HEK293 (cell line): ENCODE results near the gene ST7.

ENCODE experiments used
- CTCF ChIP-seq: fragments of 450-650 bp; formaldehyde crosslinking; IDR thresholded peaks from 2 replicates; pipeline ENCODE4 v1.5.1; 2016; ENCODE audit warnings: missing biosample characterization, missing genetic modification characterization
- REPIN1 ChIP-seq: fragments of 450-650 bp; formaldehyde crosslinking; IDR thresholded peaks from 2 replicates; pipeline ENCODE4 v1.5.1; 2017; ENCODE audit warnings: missing biosample characterization, missing genetic modification characterization, low read depth
- REST ChIP-seq: fragments of 450-650 bp; formaldehyde crosslinking; IDR thresholded peaks from 2 replicates; pipeline ENCODE4 v1.5.1; 2016; ENCODE audit warnings: missing biosample characterization, missing genetic modification characterization
- YY1 ChIP-seq: fragments of 450-650 bp; formaldehyde crosslinking; IDR thresholded peaks from 2 replicates; pipeline ENCODE4 v1.5.1; 2018; ENCODE audit warnings: missing biosample characterization, missing genetic modification characterization
- ZBTB1 ChIP-seq: fragments of 450-650 bp; formaldehyde crosslinking; IDR thresholded peaks from 2 replicates; pipeline ENCODE4 v1.5.1; 2016; ENCODE audit warnings: missing biosample characterization, missing genetic modification characterization
- ZNF121 ChIP-seq: fragments of 450-650 bp; formaldehyde crosslinking; IDR thresholded peaks from 2 replicates; pipeline ENCODE4 v1.5.1; 2016; ENCODE audit warnings: missing biosample characterization, missing genetic modification characterization
- ZNF24 ChIP-seq: fragments of 450-650 bp; formaldehyde crosslinking; IDR thresholded peaks from 2 replicates; pipeline ENCODE4 v1.5.1; 2016; ENCODE audit warnings: missing biosample characterization, missing genetic modification characterization
- ZNF274 ChIP-seq, 2 experiments: fragments of 200-500 bp in 1 of 2; fragments of 450-650 bp in 1 of 2; sonication (Bioruptor generic) in 1 of 2; formaldehyde crosslinking in 1 of 2; IDR thresholded peaks; 2 replicates each; pipeline versions ENCODE4 v1.5.1 to v1.6.1; 2014 to 2016; ENCODE audit warnings: borderline replicate concordance in 1 of 2, inconsistent platforms in 1 of 2, low read length in 1 of 2, missing biosample characterization in 1 of 2, missing genetic modification characterization in 1 of 2
- ZNF302 ChIP-seq: fragments of 450-650 bp; formaldehyde crosslinking; IDR thresholded peaks from 2 replicates; pipeline ENCODE4 v1.5.1; 2016; ENCODE audit warnings: missing biosample characterization, missing genetic modification characterization, low read depth
- ZNF311 ChIP-seq: fragments of 450-650 bp; formaldehyde crosslinking; IDR thresholded peaks from 2 replicates; pipeline ENCODE4 v1.5.1; 2017; ENCODE audit warnings: missing biosample characterization, missing genetic modification characterization, borderline replicate concordance
- ZNF580 ChIP-seq: fragments of 450-650 bp; formaldehyde crosslinking; IDR thresholded peaks from 2 replicates; pipeline ENCODE4 v1.5.1; 2016; ENCODE audit warnings: missing biosample characterization, missing genetic modification characterization
- ZNF624 ChIP-seq: fragments of 450-650 bp; formaldehyde crosslinking; IDR thresholded peaks from 2 replicates; pipeline ENCODE4 v1.5.1; 2017; ENCODE audit warnings: missing biosample characterization, missing genetic modification characterization
- ZNF776 ChIP-seq: fragments of 450-650 bp; formaldehyde crosslinking; IDR thresholded peaks from 2 replicates; pipeline ENCODE4 v1.5.0; 2017; ENCODE audit warnings: missing biosample characterization, missing genetic modification characterization, borderline replicate concordance
- TF ChIP-seq, protein P1 (sequence below): fragments of 450-650 bp; IDR thresholded peaks from 2 replicates; pipeline ENCODE4 v1.5.1; 2018; ENCODE audit warnings: missing biosample characterization, missing genetic modification characterization

DNA sequence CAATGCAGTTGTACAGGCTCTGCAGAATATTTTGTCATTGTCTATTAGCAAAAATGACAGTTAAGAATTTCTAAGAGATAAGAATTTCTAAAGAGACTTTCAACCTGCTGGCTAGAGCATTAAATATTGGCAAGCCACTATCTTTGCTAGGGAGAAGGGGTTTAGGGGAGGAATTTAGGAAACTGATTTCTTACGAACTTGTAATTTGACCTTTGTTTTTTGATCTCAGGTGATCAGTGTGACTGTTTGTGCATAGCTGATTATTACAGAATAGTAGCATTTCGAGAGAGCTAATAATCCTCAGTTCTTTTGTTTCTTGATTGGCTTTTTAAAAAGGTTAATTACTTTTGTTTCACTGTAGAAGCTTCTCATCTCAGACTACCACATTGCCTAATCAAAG lies 68.1 kb downstream of the ST7 start:
- TF ChIP-seq CTCF (tag by site-specific recombination): no peak
- TF ChIP-seq ZNF624 (tag by site-specific recombination): no peak
- TF ChIP-seq ZNF24: no peak
- TF ChIP-seq REST (tag by site-specific recombination): no peak
- TF ChIP-seq YY1 (tag by site-specific recombination): no peak
- no peak for TF ChIP-seq ZNF311
- no peak for TF ChIP-seq ZNF776
- TF ChIP-seq, protein P1, sequence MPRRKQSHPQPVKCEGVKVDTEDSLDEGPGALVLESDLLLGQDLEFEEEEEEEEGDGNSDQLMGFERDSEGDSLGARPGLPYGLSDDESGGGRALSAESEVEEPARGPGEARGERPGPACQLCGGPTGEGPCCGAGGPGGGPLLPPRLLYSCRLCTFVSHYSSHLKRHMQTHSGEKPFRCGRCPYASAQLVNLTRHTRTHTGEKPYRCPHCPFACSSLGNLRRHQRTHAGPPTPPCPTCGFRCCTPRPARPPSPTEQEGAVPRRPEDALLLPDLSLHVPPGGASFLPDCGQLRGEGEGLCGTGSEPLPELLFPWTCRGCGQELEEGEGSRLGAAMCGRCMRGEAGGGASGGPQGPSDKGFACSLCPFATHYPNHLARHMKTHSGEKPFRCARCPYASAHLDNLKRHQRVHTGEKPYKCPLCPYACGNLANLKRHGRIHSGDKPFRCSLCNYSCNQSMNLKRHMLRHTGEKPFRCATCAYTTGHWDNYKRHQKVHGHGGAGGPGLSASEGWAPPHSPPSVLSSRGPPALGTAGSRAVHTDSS (tag by site-specific recombination): no peak
- TF ChIP-seq ZNF302 (tag by site-specific recombination): no peak
- no peak for TF ChIP-seq ZNF580
- TF ChIP-seq REPIN1 (tag by site-specific recombination): no peak
- no peak for TF ChIP-seq ZBTB1 (tag by site-specific recombination)
- no peak for TF ChIP-seq ZNF274 (IDR thresholded peaks at IDR 0.05; ENCODE audit: low read length)
- no peak for TF ChIP-seq ZNF274 (tag by site-specific recombination; IDR thresholded peaks at IDR 0.05; ENCODE audit: borderline replicate concordance)
- TF ChIP-seq ZNF121 (tag by site-specific recombination): no peak
